CD4-positive, alpha-beta memory T cell (primary cell): ENCODE results near the gene PTPRH. TPM values are rescaled to one million over a fixed set of nuclear protein-coding genes. Genes with fewer than 3 reads are reported as not detected.
A peak's percentile ranks its signal among the peaks of the same experiment; 100 is the strongest.

Source experiments
- CTCF ChIA-PET: fragments of 350-600 bp; sonication (Branson Sonifier 250); formaldehyde crosslinking; loops from one replicate; lab custom pipeline; 2021; ENCODE audit warnings: inconsistent platforms; ENCODE audit not compliant: partially characterized antibody; lab: Charles Lee
- POLR2A ChIA-PET: fragments of 350-600 bp; sonication (Branson Sonifier 250); formaldehyde crosslinking; loops from one replicate; lab custom pipeline; 2021; ENCODE audit not compliant: partially characterized antibody; lab: Charles Lee
- DNase-seq, 5 donors: peaks; one replicate each; pipeline versions ENCODE4 v3.0.0 to v3.0.0-alpha.2; 2020 to 2022; ENCODE audit warnings: mixed read lengths in 1 of 5
- H3K27ac ChIP-seq: one replicate; pipeline ENCODE4 v1.7.0; 2013; ENCODE audit warnings: low read depth, low read length
- H3K27me3 ChIP-seq: 2 replicates; pipeline ENCODE4 v1.7.0; 2013; ENCODE audit warnings: mild to moderate bottlenecking, low read length, moderate library complexity; ENCODE audit not compliant: insufficient read depth
- H3K36me3 ChIP-seq: 2 replicates; pipeline ENCODE4 v1.7.0; 2013; ENCODE audit warnings: mild to moderate bottlenecking, low read length, moderate library complexity; ENCODE audit not compliant: insufficient read depth
- H3K4me1 ChIP-seq: 2 replicates; pipeline ENCODE4 v1.7.0; 2013; ENCODE audit warnings: mild to moderate bottlenecking, low read length, moderate library complexity; ENCODE audit not compliant: insufficient read depth
- H3K4me3 ChIP-seq, 2 donors: one replicate each; pipeline ENCODE4 v1.7.0; 2013; ENCODE audit warnings: low read length in 2 of 2, mild to moderate bottlenecking in 1 of 2
- H3K9me3 ChIP-seq, 2 donors: one replicate each; pipeline ENCODE4 v1.7.0; 2013; ENCODE audit warnings: low read length in 2 of 2, control low read depth in 1 of 2; ENCODE audit not compliant: control insufficient read depth in 1 of 2
- H3K27ac Mint-ChIP-seq, 7 donors: one replicate each; pipeline ENCODE4 v1.8.0; 2020 to 2021; ENCODE audit warnings: mixed read lengths in 7 of 7, mild to moderate bottlenecking in 6 of 7, inconsistent platforms in 3 of 7, moderate library complexity in 3 of 7
- H3K27me3 Mint-ChIP-seq, 2 donors: one replicate each; pipeline ENCODE4 v1.8.0; 2020 to 2021; ENCODE audit warnings: mixed read lengths in 2 of 2
- H3K36me3 Mint-ChIP-seq, 2 donors: one replicate each; pipeline ENCODE4 v1.8.0; 2020 to 2021; ENCODE audit warnings: mixed read lengths in 2 of 2, inconsistent platforms in 1 of 2, mild to moderate bottlenecking in 1 of 2
- H3K4me1 Mint-ChIP-seq, 4 donors: one replicate each; pipeline ENCODE4 v1.8.0; 2020 to 2021; ENCODE audit warnings: mixed read lengths in 4 of 4, mild to moderate bottlenecking in 1 of 4
- H3K4me3 Mint-ChIP-seq, 8 donors: one replicate each; pipeline ENCODE4 v1.8.0; 2020 to 2021; ENCODE audit warnings: mixed read lengths in 8 of 8, mild to moderate bottlenecking in 7 of 8, moderate library complexity in 6 of 8, inconsistent platforms in 3 of 8
- H3K9me3 Mint-ChIP-seq, 8 donors: one replicate each; pipeline ENCODE4 v1.8.0; 2020 to 2021; ENCODE audit warnings: mixed read lengths in 8 of 8, mild to moderate bottlenecking in 5 of 8, inconsistent platforms in 3 of 8, moderate library complexity in 1 of 8
- intact Hi-C: fragments of 100-400 bp; cut with micrococcal nuclease; formaldehyde crosslinking; loops from one replicate; pipeline ENCODE4 v1.15.1; 2023
- polyA plus RNA-seq, 2 donors: library from polyadenylated mRNA; unstranded; fragments of 300-500 nt; fragmentation: Illumina TruSeq; gene quantifications; one replicate each; pipeline ENCODE4 v1.2.3, GENCODE V29; 2021
- total RNA-seq, 2 experiments: library from RNA; stranded (reverse); gene quantifications; one replicate each; pipeline ENCODE4 v1.2.3, GENCODE V29; 2021

PTPRH gene
- total and polyA plus RNA-seq, 4 experiments from 2014 or later, result not detected

- intact Hi-C loops, result no loop called here
- Histone ChIP-seq H3K27ac (no peak overlapping the region), H3K27me3 (no peaks in the 10 kb centered on the region), H3K4me3 (no peak overlapping the region), H3K9me3 (no peaks in the 10 kb centered on the region), H3K36me3 (no peaks in the 10 kb centered on the region), H3K4me1 (no peaks in the 10 kb centered on the region)
- CTCF ChIA-PET, result no interaction called here
- peaks cover 0 to 7% (median 4%) of the 10 kb centered on the region in 4 donors for H3K4me1 Mint-ChIP-seq
- H3K9me3 Mint-ChIP-seq, result peaks cover 0 to 2% (median 0%) of the 10 kb centered on the region in 8 donors
- no peak overlapping the region for H3K4me3 Mint-ChIP-seq
- no peak overlapping the region for H3K27ac Mint-ChIP-seq
- DNase-seq, result no peak
- peaks cover 8 to 11% of the 10 kb centered on the region in 2 donors for H3K27me3 Mint-ChIP-seq
- POLR2A ChIA-PET, result no interaction called here
- no peaks in the 10 kb centered on the region for H3K36me3 Mint-ChIP-seq
These were observed 15.8 kb downstream of the PTPRH start for GRCh38 chr19:55193481-55193880.

GRCh38 chr19:55189403-55189835 is 19.9 kb downstream of the PTPRH start:
- H3K36me3 ChIP-seq, result no peaks in the 10 kb centered on the region
- CTCF ChIA-PET, result no interaction called here
- H3K27ac Mint-ChIP-seq, result peak overlapping the region in 3 of 7 donors; percentile 19 to 70 (median 30)
- no peak overlapping the region for H3K4me3 ChIP-seq
- H3K4me1 ChIP-seq, result no peaks in the 10 kb centered on the region
- peaks cover 9 to 17% of the 10 kb centered on the region in 2 donors for H3K27me3 Mint-ChIP-seq
- H3K27ac ChIP-seq, result no peak overlapping the region
- H3K9me3 ChIP-seq, result no peaks in the 10 kb centered on the region
- H3K27me3 ChIP-seq, result no peaks in the 10 kb centered on the region
- peaks cover 0 to 9% (median 5%) of the 10 kb centered on the region in 4 donors for H3K4me1 Mint-ChIP-seq
- no peak overlapping the region for H3K4me3 Mint-ChIP-seq
- POLR2A ChIA-PET, result no interaction called here
- H3K36me3 Mint-ChIP-seq, result no peaks in the 10 kb centered on the region
- DNase-seq, result no peak
- intact Hi-C loops, result no loop called here
- H3K9me3 Mint-ChIP-seq, result no peaks in the 10 kb centered on the region

DNA sequence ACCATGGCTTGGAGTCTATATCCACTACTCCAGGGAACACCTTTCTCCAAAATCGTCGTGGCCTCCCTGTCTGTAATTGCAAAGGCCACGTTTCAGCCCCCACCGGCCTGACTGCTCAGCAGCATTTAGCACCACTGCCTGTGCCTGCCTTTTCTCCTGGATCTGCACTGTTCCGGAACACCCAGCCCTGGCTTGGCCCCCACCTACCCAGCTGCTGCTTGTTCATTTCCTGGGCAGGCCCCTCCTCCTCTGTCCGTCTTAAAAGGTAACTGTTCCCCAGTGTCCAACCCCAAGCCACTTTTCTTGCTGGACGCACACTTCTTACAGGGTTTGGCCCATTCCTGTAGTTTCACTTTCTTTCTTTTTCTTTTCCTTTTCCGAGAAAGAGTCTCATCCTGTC is 20.7 kb downstream of the PTPRH start:
- H3K27ac Mint-ChIP-seq, result peak overlapping the region in 1 of 7 donors; percentile 1
- peaks cover 13 to 21% of the 10 kb centered on the region in 2 donors for H3K27me3 Mint-ChIP-seq
- no peaks in the 10 kb centered on the region for H3K36me3 ChIP-seq
- ChIA-PET CTCF (no interaction called here), POLR2A (no interaction called here)
- DNase-seq, result no peak
- no peak overlapping the region for H3K27ac ChIP-seq
- no peak overlapping the region for H3K4me3 ChIP-seq
- no peaks in the 10 kb centered on the region for H3K4me1 ChIP-seq
- no peaks in the 10 kb centered on the region for H3K9me3 Mint-ChIP-seq
- peaks cover 0 to 9% (median 5%) of the 10 kb centered on the region in 4 donors for H3K4me1 Mint-ChIP-seq
- H3K36me3 Mint-ChIP-seq, result no peaks in the 10 kb centered on the region
- peak overlapping the region in 1 of 8 donors; percentile 23 for H3K4me3 Mint-ChIP-seq
- intact Hi-C loops, result no loop called here
- H3K27me3 ChIP-seq, result no peaks in the 10 kb centered on the region
- no peaks in the 10 kb centered on the region for H3K9me3 ChIP-seq

GRCh38 chr19:55186080-55186479 is 23.2 kb downstream of the PTPRH start:
- no peaks in the 10 kb centered on the region for H3K36me3 Mint-ChIP-seq
- ChIA-PET POLR2A (no interaction called here), CTCF (no interaction called here)
- no peak overlapping the region for H3K4me3 Mint-ChIP-seq
- intact Hi-C loops, result no loop called here
- Histone ChIP-seq H3K9me3 (no peaks in the 10 kb centered on the region), H3K4me3 (no peak overlapping the region), H3K4me1 (no peaks in the 10 kb centered on the region), H3K36me3 (no peaks in the 10 kb centered on the region), H3K27me3 (peaks cover 9% of the 10 kb centered on the region), H3K27ac (no peak overlapping the region)
- peaks cover 10 to 26% of the 10 kb centered on the region in 2 donors for H3K27me3 Mint-ChIP-seq
- H3K4me1 Mint-ChIP-seq, result peaks cover 0 to 9% (median 5%) of the 10 kb centered on the region in 4 donors
- DNase-seq, result no peak
- H3K9me3 Mint-ChIP-seq, result no peaks in the 10 kb centered on the region
- no peak overlapping the region for H3K27ac Mint-ChIP-seq

DNA sequence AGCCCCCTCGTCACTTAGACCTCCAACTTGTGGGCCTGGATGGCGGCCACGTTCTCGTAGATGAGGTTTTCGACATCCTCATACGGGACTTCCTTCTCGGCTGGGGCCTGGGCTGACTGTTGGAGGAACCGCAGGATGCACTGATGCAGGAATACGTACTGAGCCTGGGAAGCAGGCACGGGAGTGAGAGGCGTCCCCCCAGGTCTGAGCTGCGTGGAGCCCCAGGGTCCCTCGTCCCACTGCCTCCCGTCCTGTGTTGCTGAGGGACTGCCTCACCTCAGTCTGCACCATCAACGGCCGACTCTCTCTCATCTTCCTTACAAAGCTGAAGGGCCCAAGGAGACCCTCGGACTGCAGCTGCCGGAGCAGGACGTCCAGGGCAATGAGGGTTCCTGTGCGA is 27.6 kb downstream of the PTPRH start:
- Mint-ChIP-seq H3K27ac (no peak overlapping the region), H3K4me3 (no peak overlapping the region)
- intact Hi-C loops, result no loop called here

GRCh38 chr19:55179606-55180484 is 29.5 kb downstream of the PTPRH start, which contains the start of gene SYT5:
TSS of gene SYT5 (minus strand) at chr19:55180289. CDS start at chr19:55179041, 1,248 bp downstream.
- intact Hi-C loops, result loop anchor here (1.0 to 2.0 kb wide), 4 partner anchors 63 to 296 kb away; partner anchors contain the start of genes PPP1R12C, PPP6R1, RPL28 and ZNF628
- peaks cover 0 to 4% (median 2%) of the 10 kb centered on the region in 8 donors for H3K9me3 Mint-ChIP-seq
- POLR2A ChIA-PET, result interaction anchor here (0.7 to 1.0 kb wide), 3 partner anchors 33 to 159 kb away, joined by 3 to 6 read pairs (median 4); partner anchors contain the start of genes KMT5C and PPP6R1
- Histone ChIP-seq H3K4me3 (peak within 1 kb of the TSS; percentile 42 to 63), H3K4me1 (peaks cover 23% of the 10 kb centered on the region), H3K27me3 (peaks cover 42% of the 10 kb centered on the region), H3K36me3 (no peaks in the 10 kb centered on the region), H3K27ac (peak within 1 kb of the TSS; percentile 46), H3K9me3 (no peaks in the 10 kb centered on the region)
- H3K4me1 Mint-ChIP-seq, result peaks cover 9 to 30% (median 19%) of the 10 kb centered on the region in 4 donors
- peaks cover 41 to 55% of the 10 kb centered on the region in 2 donors for H3K27me3 Mint-ChIP-seq
- H3K4me3 Mint-ChIP-seq, result peak within 1 kb of the TSS; percentile 70 to 88 (median 83)
- CTCF ChIA-PET, result no interaction called here
- peaks cover 0 to 3% of the 10 kb centered on the region in 2 donors for H3K36me3 Mint-ChIP-seq
- DNase-seq, result peak; percentile 57 to 66 (median 61)
- H3K27ac Mint-ChIP-seq, result peak within 1 kb of the TSS; percentile 87 to 99 (median 96)

More for the DNA sequence above, 27.6 kb downstream of the PTPRH start:
- Histone ChIP-seq H3K27me3 (peaks cover 31% of the 10 kb centered on the region), H3K36me3 (no peaks in the 10 kb centered on the region), H3K4me1 (peaks cover 23% of the 10 kb centered on the region), H3K9me3 (no peaks in the 10 kb centered on the region), H3K27ac (no peak overlapping the region), H3K4me3 (no peak overlapping the region)
- Mint-ChIP-seq H3K27me3 (peaks cover 32 to 48% of the 10 kb centered on the region in 2 donors), H3K4me1 (peaks cover 9 to 30% (median 19%) of the 10 kb centered on the region in 4 donors), H3K9me3 (peaks cover 0 to 4% (median 2%) of the 10 kb centered on the region in 8 donors), H3K36me3 (peaks cover 0 to 3% of the 10 kb centered on the region in 2 donors)
- ChIA-PET CTCF (interaction anchor here (1.3 kb wide), 1 partner anchor 236 kb away, joined by 3 read pairs; no protein-coding TSS in a partner anchor), POLR2A (no interaction called here)
- no peak for DNase-seq
